MCF 10A (cell line): Measurements from ENCODE around the gene IL20RB. TPM values are rescaled to one million over a fixed set of nuclear protein-coding genes. Genes with fewer than 3 reads are reported as not detected.

Source experiments
- Bru-seq: library from RNA; stranded (reverse); fragments of 400-500 nt; gene quantifications from one replicate; lab custom pipeline; 2021; lab: Mats Ljungman, UMichigan
- BruChase-seq, 2 experiments: library from RNA; stranded (reverse); fragments of 400-500 nt; gene quantifications; one replicate each; lab custom pipeline; 2021; lab: Mats Ljungman, UMichigan
- BruUV-seq: library from RNA; stranded (reverse); fragments of 400-500 nt; replicated peaks from 2 replicates; lab custom pipeline; 2021; lab: Mats Ljungman, UMichigan
- CTCF ChIA-PET: fragments of 300-600 bp; sonication (Branson Sonifier 250); formaldehyde crosslinking; extraction: SDS; loops from one replicate; lab custom pipeline; 2021; ENCODE audit warnings: antibody characterized with exemption, inconsistent platforms; lab: Yijun Ruan, JAX
- POLR2A ChIA-PET: fragments of 300-600, 350-650 bp; sonication (Branson Sonifier 250); formaldehyde crosslinking; extraction: SDS; loops from one replicate; lab custom pipeline; 2020; ENCODE audit warnings: antibody characterized with exemption, inconsistent platforms; lab: Yijun Ruan, JAX
- DNase-seq: peaks from one replicate; pipeline ENCODE4 v3.0.0-alpha.2; 2018; ENCODE audit not compliant: unreplicated experiment
- H3K27ac Mint-ChIP-seq: one replicate; pipeline ENCODE4 v1.8.0; 2022; ENCODE audit warnings: mild to moderate bottlenecking, low read depth, mixed read lengths; ENCODE audit not compliant: unreplicated experiment
- H3K27me3 Mint-ChIP-seq: one replicate; pipeline ENCODE4 v1.8.0; 2022; ENCODE audit warnings: mixed read lengths; ENCODE audit not compliant: insufficient read depth, unreplicated experiment
- H3K36me3 Mint-ChIP-seq: one replicate; pipeline ENCODE4 v1.8.0; 2022; ENCODE audit warnings: mild to moderate bottlenecking, moderate library complexity, mixed read lengths; ENCODE audit not compliant: insufficient read depth, unreplicated experiment
- H3K4me1 Mint-ChIP-seq: one replicate; pipeline ENCODE4 v1.8.0; 2022; ENCODE audit warnings: mixed read lengths; ENCODE audit not compliant: insufficient read depth, unreplicated experiment
- H3K4me3 Mint-ChIP-seq: one replicate; pipeline ENCODE4 v1.8.0; 2022; ENCODE audit warnings: mild to moderate bottlenecking, moderate library complexity, mixed read lengths; ENCODE audit not compliant: unreplicated experiment
- H3K9me3 Mint-ChIP-seq: one replicate; pipeline ENCODE4 v1.8.0; 2022; ENCODE audit warnings: mixed read lengths; ENCODE audit not compliant: unreplicated experiment
- intact Hi-C: fragments of 100-400 bp; cut with micrococcal nuclease; formaldehyde crosslinking; loops from 2 replicates; pipeline ENCODE4 v1.14.1; 2022
- long read RNA-seq: library from polyadenylated mRNA; stranded (forward); transcript quantifications from one replicate; pipeline ENCODE4 v2.0.0, GENCODE V29; 2022
- total RNA-seq: library from RNA; stranded (reverse); gene quantifications from 2 replicates; pipeline ENCODE4 v1.2.3, GENCODE V29; 2022
- TF ChIP-seq, protein P1 (sequence below): fragments of 200-600 bp; IDR thresholded peaks from one replicate; pipeline ENCODE4 v1.8.0; 2022; ENCODE audit warnings: antibody characterized with exemption, mild to moderate bottlenecking; ENCODE audit not compliant: unreplicated experiment

IL20RB gene, protein sequence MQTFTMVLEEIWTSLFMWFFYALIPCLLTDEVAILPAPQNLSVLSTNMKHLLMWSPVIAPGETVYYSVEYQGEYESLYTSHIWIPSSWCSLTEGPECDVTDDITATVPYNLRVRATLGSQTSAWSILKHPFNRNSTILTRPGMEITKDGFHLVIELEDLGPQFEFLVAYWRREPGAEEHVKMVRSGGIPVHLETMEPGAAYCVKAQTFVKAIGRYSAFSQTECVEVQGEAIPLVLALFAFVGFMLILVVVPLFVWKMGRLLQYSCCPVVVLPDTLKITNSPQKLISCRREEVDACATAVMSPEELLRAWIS
- total RNA-seq (158 and 163 TPM in 2 replicates), Bru-seq, nascent RNA (percentile 97 among the genes with signal in this experiment), BruChase-seq, experiment 1, labeled RNA remaining after a 6-hour chase (percentile 96 among the genes with signal in this experiment), BruChase-seq, experiment 2, labeled RNA remaining after a 2-hour chase (percentile 98 among the genes with signal in this experiment)
- long read RNA-seq, transcript IL20RB-201 (7 exons, 2,047 nt) = major isoform, 300 of 436 reads
- long read RNA-seq, partial matches to known transcripts = 33 of 436 reads
- long read RNA-seq, other reads (novel, unspliced or antisense) = 103 of 436 reads

DNA sequence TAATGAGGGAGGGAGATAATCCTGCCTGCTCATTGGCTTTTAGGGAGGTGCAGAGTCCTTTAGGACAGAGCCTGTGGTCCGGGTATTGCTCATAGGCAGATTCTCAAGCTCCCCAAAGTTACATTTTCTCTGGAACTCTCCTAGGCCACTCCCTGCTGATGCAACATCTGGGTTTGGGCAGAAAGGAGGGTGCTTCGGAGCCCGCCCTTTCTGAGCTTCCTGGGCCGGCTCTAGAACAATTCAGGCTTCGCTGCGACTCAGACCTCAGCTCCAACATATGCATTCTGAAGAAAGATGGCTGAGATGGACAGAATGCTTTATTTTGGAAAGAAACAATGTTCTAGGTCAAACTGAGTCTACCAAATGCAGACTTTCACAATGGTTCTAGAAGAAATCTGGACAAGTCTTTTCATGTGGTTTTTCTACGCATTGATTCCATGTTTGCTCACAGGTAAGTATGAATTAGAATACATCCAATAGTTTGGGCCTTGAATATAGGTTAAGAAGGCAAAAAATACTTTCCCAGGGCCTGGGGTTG, at the start of gene IL20RB:
IL20RB (plus strand) TSS at position 233 of the 538 bp plus-strand sequence; CDS start at position 364, 131 bp downstream.
- TF ChIP-seq, protein P1, sequence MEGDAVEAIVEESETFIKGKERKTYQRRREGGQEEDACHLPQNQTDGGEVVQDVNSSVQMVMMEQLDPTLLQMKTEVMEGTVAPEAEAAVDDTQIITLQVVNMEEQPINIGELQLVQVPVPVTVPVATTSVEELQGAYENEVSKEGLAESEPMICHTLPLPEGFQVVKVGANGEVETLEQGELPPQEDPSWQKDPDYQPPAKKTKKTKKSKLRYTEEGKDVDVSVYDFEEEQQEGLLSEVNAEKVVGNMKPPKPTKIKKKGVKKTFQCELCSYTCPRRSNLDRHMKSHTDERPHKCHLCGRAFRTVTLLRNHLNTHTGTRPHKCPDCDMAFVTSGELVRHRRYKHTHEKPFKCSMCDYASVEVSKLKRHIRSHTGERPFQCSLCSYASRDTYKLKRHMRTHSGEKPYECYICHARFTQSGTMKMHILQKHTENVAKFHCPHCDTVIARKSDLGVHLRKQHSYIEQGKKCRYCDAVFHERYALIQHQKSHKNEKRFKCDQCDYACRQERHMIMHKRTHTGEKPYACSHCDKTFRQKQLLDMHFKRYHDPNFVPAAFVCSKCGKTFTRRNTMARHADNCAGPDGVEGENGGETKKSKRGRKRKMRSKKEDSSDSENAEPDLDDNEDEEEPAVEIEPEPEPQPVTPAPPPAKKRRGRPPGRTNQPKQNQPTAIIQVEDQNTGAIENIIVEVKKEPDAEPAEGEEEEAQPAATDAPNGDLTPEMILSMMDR = no peak
- no peaks in the 10 kb centered on the region for H3K27me3 Mint-ChIP-seq
- peak within 1 kb of the TSS; percentile 92 for H3K4me3 Mint-ChIP-seq
- DNase-seq = peak; percentile 98
- ChIA-PET CTCF (interaction anchor here (0.6 to 8.0 kb wide), 10 partner anchors 10 to 205 kb away, joined by 3 to 44 read pairs (median 6); partner anchors contain the start of genes NCK1 and STAG1), POLR2A (interaction anchor here (0.6 to 9.9 kb wide), 21 partner anchors 9 to 761 kb away, joined by 3 to 452 read pairs (median 10); partner anchors contain the start of genes MSL2, NCK1 and STAG1)
- peaks cover 52% of the 10 kb centered on the region for H3K4me1 Mint-ChIP-seq
- H3K36me3 Mint-ChIP-seq = peaks cover 54% of the 10 kb centered on the region
- H3K9me3 Mint-ChIP-seq = no peaks in the 10 kb centered on the region
- no TSS peak for BruUV-seq
- H3K27ac Mint-ChIP-seq = peak within 1 kb of the TSS; percentile 88
- intact Hi-C loops = loop anchor here (1.0 to 10.0 kb wide), 4 partner anchors 37 to 883 kb away; partner anchors contain the start of genes NCK1 and STAG1

DNA sequence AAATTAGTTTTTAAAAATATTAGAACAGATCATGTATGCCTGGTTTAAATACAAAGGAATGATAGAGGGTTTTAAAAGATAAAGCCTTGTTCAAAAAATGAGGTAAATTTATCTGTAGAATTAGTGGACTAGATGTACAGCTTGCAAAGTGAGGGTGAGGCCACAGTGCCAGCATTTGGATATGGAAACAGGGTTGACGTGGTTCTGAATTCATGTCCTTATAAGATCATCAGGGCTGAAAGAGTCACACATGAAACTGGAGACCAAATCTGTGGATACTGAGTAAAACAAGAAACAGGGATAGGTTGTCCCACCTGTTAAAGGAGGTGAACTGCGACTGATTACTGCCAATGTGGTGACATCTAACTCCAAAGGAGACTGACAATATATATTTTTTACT, 49.5 kb upstream of the IL20RB start:
- H3K27ac Mint-ChIP-seq = no peak overlapping the region
- H3K4me3 Mint-ChIP-seq = no peak overlapping the region
- peaks cover 16% of the 10 kb centered on the region for H3K9me3 Mint-ChIP-seq
- intact Hi-C loops = no loop called here
- H3K27me3 Mint-ChIP-seq = no peaks in the 10 kb centered on the region
- DNase-seq = no peak
- H3K36me3 Mint-ChIP-seq = no peaks in the 10 kb centered on the region
- POLR2A ChIA-PET = interaction anchor here (0.6 to 0.8 kb wide), 2 partner anchors 11 to 57 kb away, joined by 3 read pairs; no protein-coding TSS in a partner anchor
- BruUV-seq = no TSS peak
- TF ChIP-seq, protein P1 = no peak
- CTCF ChIA-PET = no interaction called here
- peaks cover 23% of the 10 kb centered on the region for H3K4me1 Mint-ChIP-seq

DNA sequence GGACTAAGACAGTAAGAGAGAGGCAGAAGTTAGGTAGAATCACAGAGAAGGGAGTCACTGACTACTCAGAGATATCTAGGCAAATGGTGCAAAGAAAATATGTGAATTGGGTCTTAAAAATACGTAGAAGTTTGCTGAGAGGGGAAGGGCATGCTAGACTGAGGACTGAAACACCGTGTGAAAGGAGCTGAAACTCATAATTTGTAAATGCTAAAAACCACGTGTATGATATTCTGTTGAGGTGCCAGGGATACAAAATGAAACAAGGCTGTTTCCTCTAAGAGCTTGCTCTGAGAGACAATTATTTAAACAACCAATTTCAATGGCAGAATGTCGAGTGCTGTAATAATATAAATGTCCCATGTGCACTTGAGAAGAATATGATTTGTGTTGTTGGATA, 48.6 kb upstream of the IL20RB start:
- POLR2A ChIA-PET = interaction anchor here (1.7 kb wide), 1 partner anchor 47 kb away, joined by 5 read pairs; the partner anchor contains the start of gene NCK1
- H3K9me3 Mint-ChIP-seq = peaks cover 8% of the 10 kb centered on the region
- H3K36me3 Mint-ChIP-seq = no peaks in the 10 kb centered on the region
- no TSS peak for BruUV-seq
- H3K27ac Mint-ChIP-seq = peak overlapping the region; percentile 50
- DNase-seq = no peak
- CTCF ChIA-PET = interaction anchor here (0.6 kb wide), 1 partner anchor 29 kb away, joined by 3 read pairs; no protein-coding TSS in a partner anchor
- H3K27me3 Mint-ChIP-seq = no peaks in the 10 kb centered on the region
- H3K4me1 Mint-ChIP-seq = peaks cover 23% of the 10 kb centered on the region
- H3K4me3 Mint-ChIP-seq = no peak overlapping the region
- TF ChIP-seq, protein P1 = no peak
- intact Hi-C loops = no loop called here
